B cell (primary cell): ENCODE results near the gene FOXI1. TPM values are rescaled to one million over a fixed set of nuclear protein-coding genes. Genes with fewer than 3 reads are reported as not detected.

Source experiments
- ATAC-seq: fragments of 200-7000 bp; cut with Tn5 transposase; one replicate; pipeline ENCODE4 v1.10.0; 2021; ENCODE audit warnings: low read depth, mild to moderate bottlenecking, moderate number of reproducible peaks, moderate library complexity
- CTCF ChIA-PET: fragments of 350-600 bp; sonication (Branson Sonifier 250); formaldehyde crosslinking; loops from one replicate; lab custom pipeline; 2021; ENCODE audit warnings: antibody characterized with exemption, inconsistent platforms; lab: Charles Lee
- POLR2A ChIA-PET: fragments of 350-600 bp; sonication (Branson Sonifier 250); formaldehyde crosslinking; loops from one replicate; lab custom pipeline; 2021; ENCODE audit warnings: antibody characterized with exemption; lab: Charles Lee
- DNase-seq: peaks from one replicate; pipeline ENCODE4 v3.0.0; 2013
- H2AFZ ChIP-seq: 2 replicates; pipeline ENCODE4 v1.6.1; 2012; ENCODE audit warnings: mild to moderate bottlenecking, low read depth, low read length; ENCODE audit not compliant: insufficient read depth, poor library complexity, severe bottlenecking
- H3K27ac ChIP-seq, 2 donors: 1 replicate in 1 of 2; 2 replicates in 1 of 2; pipeline ENCODE4 v1.5.1; 2012 to 2013; ENCODE audit warnings: low read length in 2 of 2, mild to moderate bottlenecking in 2 of 2, moderate library complexity in 1 of 2
- H3K27me3 ChIP-seq, 4 experiments: fragments of 200-600 bp in 1 of 4; sonication (generic) in 1 of 4; replicated peaks in 1 of 4; 1 replicate in 2 of 4; 2 replicates in 2 of 4; pipeline versions ENCODE4 v1.6.1 to v1.7.0; 2013 to 2016; ENCODE audit warnings: low read length in 3 of 4, mild to moderate bottlenecking in 2 of 4, mixed read lengths in 1 of 4, moderate library complexity in 1 of 4; ENCODE audit not compliant: insufficient read depth in 4 of 4, control insufficient read depth in 3 of 4; ENCODE audit errors: control extremely low read depth in 1 of 4
- H3K36me3 ChIP-seq, 2 experiments: replicated peaks in 1 of 2; 1 replicate in 1 of 2; 2 replicates in 1 of 2; pipeline versions ENCODE4 v1.6.1 to v1.7.1; 2013; ENCODE audit warnings: low read length in 1 of 2; ENCODE audit not compliant: insufficient read depth in 2 of 2, control insufficient read depth in 1 of 2; ENCODE audit errors: control extremely low read depth in 1 of 2, extremely low read depth in 1 of 2
- H3K4me1 ChIP-seq, 2 donors: fragments of 200-600 bp in 1 of 2; sonication (generic) in 1 of 2; 1 replicate in 1 of 2; 2 replicates in 1 of 2; pipeline versions ENCODE4 v1.5.1 to v1.6.1; 2013 to 2017; ENCODE audit warnings: low read length in 2 of 2; ENCODE audit not compliant: control insufficient read depth in 2 of 2, insufficient read depth in 2 of 2
- H3K4me2 ChIP-seq: replicated peaks from 2 replicates; pipeline ENCODE3; 2012; ENCODE audit warnings: mild to moderate bottlenecking, low read depth, low read length; ENCODE audit not compliant: poor library complexity, severe bottlenecking
- H3K4me3 ChIP-seq, 5 experiments: fragments of 200-600 bp in 1 of 5; sonication (generic) in 1 of 5; 1 replicate in 3 of 5; 2 replicates in 2 of 5; pipeline versions ENCODE4 v1.5.1 to v1.7.0; 2011 to 2016; ENCODE audit warnings: low read length in 4 of 5, mild to moderate bottlenecking in 4 of 5, low read depth in 2 of 5, control low read depth in 1 of 5, moderate library complexity in 1 of 5; ENCODE audit not compliant: insufficient read depth in 1 of 5; ENCODE audit errors: control extremely low read depth in 1 of 5, extremely low read depth in 1 of 5
- H3K79me2 ChIP-seq: fragments of 200-600 bp; sonication (generic); one replicate; pipeline ENCODE4 v1.6.0; 2016; ENCODE audit warnings: low read length; ENCODE audit not compliant: control insufficient read depth, insufficient read depth
- H3K9ac ChIP-seq: fragments of 200-600 bp; sonication (generic); 2 replicates; pipeline ENCODE4 v1.6.1; 2017; ENCODE audit warnings: mild to moderate bottlenecking, low read length, moderate library complexity
- H3K9me3 ChIP-seq, 3 donors: one replicate each; pipeline versions ENCODE4 v1.6.1 to v1.7.1; 2013; ENCODE audit warnings: low read length in 2 of 3; ENCODE audit not compliant: control insufficient read depth in 2 of 3, insufficient read depth in 1 of 3; ENCODE audit errors: control extremely low read depth in 1 of 3
- H4K20me1 ChIP-seq: 2 replicates; pipeline ENCODE4 v1.6.0; 2012; ENCODE audit warnings: mild to moderate bottlenecking, low read length; ENCODE audit not compliant: insufficient read depth, control insufficient read depth, poor library complexity, severe bottlenecking
- H3K27ac Mint-ChIP-seq: one replicate; pipeline ENCODE4 v1.8.0; 2021; ENCODE audit warnings: mixed read lengths
- H3K27me3 Mint-ChIP-seq: one replicate; pipeline ENCODE4 v1.8.0; 2021; ENCODE audit warnings: mixed read lengths
- H3K4me1 Mint-ChIP-seq: one replicate; pipeline ENCODE4 v1.8.0; 2021; ENCODE audit warnings: mixed read lengths
- H3K4me3 Mint-ChIP-seq: one replicate; pipeline ENCODE4 v1.8.0; 2021; ENCODE audit warnings: mixed read lengths
- H3K9me3 Mint-ChIP-seq: one replicate; pipeline ENCODE4 v1.8.0; 2022; ENCODE audit warnings: mixed read lengths; ENCODE audit not compliant: insufficient read depth
- EZH2 ChIP-seq: IDR thresholded peaks from 2 replicates; pipeline ENCODE4 v1.6.1; 2012; ENCODE audit warnings: borderline replicate concordance, low read depth, mild to moderate bottlenecking, moderate library complexity, low read length; ENCODE audit not compliant: insufficient read depth, poor library complexity, severe bottlenecking
- WGBS: methylation state at CpG from one replicate; pipeline ENCODE4 v1.1.5; 2013; ENCODE audit warnings: missing lambda C conversion rate; ENCODE audit not compliant: insufficient coverage; 5-methylcytosine and 5-hydroxymethylcytosine counted together
- intact Hi-C: fragments of 100-400 bp; cut with micrococcal nuclease; formaldehyde crosslinking; loops from one replicate; pipeline ENCODE4 v1.10.0; 2022
- polyA plus RNA-seq: library from polyadenylated mRNA; depleted of rRNA; stranded (reverse); fragments of >200 nt; gene quantifications from 2 replicates; pipeline ENCODE4 v1.2.3, GENCODE V29; 2012
- total RNA-seq, 2 donors: library from RNA; stranded (reverse); fragments of 120-200 nt in 1 of 2; gene quantifications; 1 replicate in 1 of 2; 2 replicates in 1 of 2; pipeline versions ENCODE4 v1.2.3 to v1.2.4, GENCODE V29; 2013 to 2022
- TF ChIP-seq, protein P1 (sequence below): fragments of 200-600 bp; IDR thresholded peaks from one replicate; pipeline ENCODE4 v1.8.0; 2022; ENCODE audit warnings: antibody characterized with exemption, mild to moderate bottlenecking

The FOXI1 gene
- total and polyA plus RNA-seq, 2 donors (not counting 1 experiment from before 2014, with no cell fraction given), result not detected

DNA sequence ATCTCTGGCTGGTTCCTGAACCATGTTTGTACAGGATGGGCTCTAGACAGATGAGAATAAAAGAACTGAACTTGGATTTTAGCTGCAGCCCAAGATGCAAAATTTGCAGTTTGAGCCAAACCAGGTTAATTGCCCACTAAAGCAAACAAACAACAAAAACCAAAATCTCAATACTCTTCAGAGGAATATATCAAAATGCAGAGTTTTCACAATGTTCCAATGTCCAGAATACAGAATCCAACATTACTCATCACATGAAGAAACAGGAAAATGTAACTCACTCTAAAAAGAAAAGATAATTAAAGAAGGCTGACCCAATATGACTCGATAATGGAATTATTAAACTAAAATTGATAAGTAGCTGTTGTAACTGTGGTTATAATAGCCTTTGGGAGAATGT is 20.4 kb downstream of the FOXI1 start:
- Histone ChIP-seq H3K4me3 (no peak overlapping the region), H3K36me3 (no peaks in the 10 kb centered on the region), H3K27me3 (peaks cover 0 to 5% (median 0%) of the 10 kb centered on the region in 4 experiments), H3K9ac (no peak overlapping the region), H2AFZ (no peak overlapping the region), H3K4me2 (no peak overlapping the region), H3K9me3 (peaks cover 7 to 14% (median 10%) of the 10 kb centered on the region in 3 donors), H3K27ac (no peak overlapping the region), H4K20me1 (no peaks in the 10 kb centered on the region), H3K4me1 (no peaks in the 10 kb centered on the region), H3K79me2 (no peaks in the 10 kb centered on the region)
- H3K4me1 Mint-ChIP-seq, result no peaks in the 10 kb centered on the region
- intact Hi-C loops, result no loop called here
- no CpG with 5 or more reads among the region's 1 CpG for WGBS
- ChIA-PET POLR2A (no interaction called here), CTCF (no interaction called here)
- peaks cover 9% of the 10 kb centered on the region for H3K27me3 Mint-ChIP-seq
- H3K27ac Mint-ChIP-seq, result no peak overlapping the region
- DNase-seq, result no peak
- TF ChIP-seq EZH2, result no peak
- TF ChIP-seq, protein P1, sequence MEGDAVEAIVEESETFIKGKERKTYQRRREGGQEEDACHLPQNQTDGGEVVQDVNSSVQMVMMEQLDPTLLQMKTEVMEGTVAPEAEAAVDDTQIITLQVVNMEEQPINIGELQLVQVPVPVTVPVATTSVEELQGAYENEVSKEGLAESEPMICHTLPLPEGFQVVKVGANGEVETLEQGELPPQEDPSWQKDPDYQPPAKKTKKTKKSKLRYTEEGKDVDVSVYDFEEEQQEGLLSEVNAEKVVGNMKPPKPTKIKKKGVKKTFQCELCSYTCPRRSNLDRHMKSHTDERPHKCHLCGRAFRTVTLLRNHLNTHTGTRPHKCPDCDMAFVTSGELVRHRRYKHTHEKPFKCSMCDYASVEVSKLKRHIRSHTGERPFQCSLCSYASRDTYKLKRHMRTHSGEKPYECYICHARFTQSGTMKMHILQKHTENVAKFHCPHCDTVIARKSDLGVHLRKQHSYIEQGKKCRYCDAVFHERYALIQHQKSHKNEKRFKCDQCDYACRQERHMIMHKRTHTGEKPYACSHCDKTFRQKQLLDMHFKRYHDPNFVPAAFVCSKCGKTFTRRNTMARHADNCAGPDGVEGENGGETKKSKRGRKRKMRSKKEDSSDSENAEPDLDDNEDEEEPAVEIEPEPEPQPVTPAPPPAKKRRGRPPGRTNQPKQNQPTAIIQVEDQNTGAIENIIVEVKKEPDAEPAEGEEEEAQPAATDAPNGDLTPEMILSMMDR, result no peak
- peaks cover 14% of the 10 kb centered on the region for H3K9me3 Mint-ChIP-seq
- no peak overlapping the region for H3K4me3 Mint-ChIP-seq
- ATAC-seq, result no peak

DNA sequence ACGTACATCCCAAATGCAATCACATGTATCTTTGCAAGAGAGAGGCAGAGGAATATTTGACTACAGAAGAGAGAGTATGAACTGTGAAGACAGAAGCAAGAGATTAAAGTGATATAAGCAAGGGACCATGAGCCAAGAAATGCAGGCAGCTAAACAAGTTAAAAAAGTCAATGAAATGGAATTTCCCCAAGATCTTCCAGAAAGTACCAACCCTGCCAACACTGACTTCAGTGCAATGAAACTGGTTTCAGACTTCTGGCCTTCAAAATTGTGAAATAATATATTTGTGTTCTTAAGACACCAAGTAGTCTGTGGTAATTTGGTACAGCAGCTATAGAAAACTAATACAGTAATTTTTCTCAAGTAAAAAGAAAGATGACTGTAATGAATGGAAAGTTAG is 20.9 kb downstream of the FOXI1 start:
- H4K20me1 ChIP-seq, result no peaks in the 10 kb centered on the region

More for the DNA sequence above, 20.9 kb downstream of the FOXI1 start:
- no peak overlapping the region for H2AFZ ChIP-seq
- intact Hi-C loops, result no loop called here
- WGBS, result no CpG with 5 or more reads among the region's 1 CpG
- H3K9ac ChIP-seq, result no peak overlapping the region
- H3K27me3 ChIP-seq, result no peaks in the 10 kb centered on the region
- no peak for TF ChIP-seq EZH2
- TF ChIP-seq, protein P1, result no peak
- no peaks in the 10 kb centered on the region for H3K4me1 ChIP-seq
- peaks cover 14% of the 10 kb centered on the region for H3K9me3 Mint-ChIP-seq
- peaks cover 7% of the 10 kb centered on the region for H3K27me3 Mint-ChIP-seq
- no peaks in the 10 kb centered on the region for H3K79me2 ChIP-seq
- no peak overlapping the region for H3K4me3 Mint-ChIP-seq
- no peak overlapping the region for H3K27ac Mint-ChIP-seq
- no peaks in the 10 kb centered on the region for H3K36me3 ChIP-seq
- H3K27ac ChIP-seq, result no peak overlapping the region
- ChIA-PET POLR2A (no interaction called here), CTCF (no interaction called here)
- H3K9me3 ChIP-seq, result peaks cover 7 to 14% (median 10%) of the 10 kb centered on the region in 3 donors
- H3K4me1 Mint-ChIP-seq, result no peaks in the 10 kb centered on the region
- H3K4me3 ChIP-seq, result no peak overlapping the region
- H3K4me2 ChIP-seq, result no peak overlapping the region
- DNase-seq (no peak), ATAC-seq (no peak)
